Measurements from ENCODE around the gene IPCEF1.

DNA sequence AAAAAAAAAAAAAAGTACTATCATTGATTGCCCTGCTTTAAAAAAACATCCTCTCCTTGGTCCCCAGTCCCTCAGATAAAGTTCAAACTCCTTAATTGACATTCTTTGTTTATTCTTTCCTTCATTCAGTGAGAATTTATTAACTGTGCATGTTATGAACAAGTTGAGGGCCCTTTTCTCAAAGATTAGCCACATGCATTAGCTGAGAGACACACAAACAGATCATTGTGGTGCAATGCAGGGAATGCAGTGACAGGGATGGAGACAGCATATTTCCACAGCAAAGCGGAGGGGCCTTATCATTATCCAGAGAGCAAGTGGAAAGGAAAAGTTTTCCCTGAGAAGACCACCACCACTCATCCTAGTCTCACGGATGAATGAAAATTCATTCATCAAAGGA lies 21.9 kb upstream of the IPCEF1 start:
- TF ChIP-seq, protein P1, sequence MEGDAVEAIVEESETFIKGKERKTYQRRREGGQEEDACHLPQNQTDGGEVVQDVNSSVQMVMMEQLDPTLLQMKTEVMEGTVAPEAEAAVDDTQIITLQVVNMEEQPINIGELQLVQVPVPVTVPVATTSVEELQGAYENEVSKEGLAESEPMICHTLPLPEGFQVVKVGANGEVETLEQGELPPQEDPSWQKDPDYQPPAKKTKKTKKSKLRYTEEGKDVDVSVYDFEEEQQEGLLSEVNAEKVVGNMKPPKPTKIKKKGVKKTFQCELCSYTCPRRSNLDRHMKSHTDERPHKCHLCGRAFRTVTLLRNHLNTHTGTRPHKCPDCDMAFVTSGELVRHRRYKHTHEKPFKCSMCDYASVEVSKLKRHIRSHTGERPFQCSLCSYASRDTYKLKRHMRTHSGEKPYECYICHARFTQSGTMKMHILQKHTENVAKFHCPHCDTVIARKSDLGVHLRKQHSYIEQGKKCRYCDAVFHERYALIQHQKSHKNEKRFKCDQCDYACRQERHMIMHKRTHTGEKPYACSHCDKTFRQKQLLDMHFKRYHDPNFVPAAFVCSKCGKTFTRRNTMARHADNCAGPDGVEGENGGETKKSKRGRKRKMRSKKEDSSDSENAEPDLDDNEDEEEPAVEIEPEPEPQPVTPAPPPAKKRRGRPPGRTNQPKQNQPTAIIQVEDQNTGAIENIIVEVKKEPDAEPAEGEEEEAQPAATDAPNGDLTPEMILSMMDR (IDR thresholded peaks at IDR 0.05) = no peak
- TF ChIP-seq POLR2AphosphoS5 (IDR thresholded peaks at IDR 0.05; ENCODE audit: low read depth, low read length) = no peak
- TF ChIP-seq REST (IDR thresholded peaks at IDR 0.05; ENCODE audit: insufficient read depth in 1 of 2, low read depth in 2 of 2, low read length in 1 of 2) = no peak
